Hepatocyte (in vitro differentiated cells): ENCODE measurements around the gene PRKAR2A. TPM values are rescaled to one million over a fixed set of nuclear protein-coding genes. Genes with fewer than 3 reads are reported as not detected.

ENCODE experiments used
- DNase-seq: peaks from one replicate; pipeline ENCODE4 v3.0.0-alpha.2; 2016; ENCODE audit warnings: low spot score
- H2AFZ ChIP-seq: fragments of 200-600 bp; sonication (generic); 2 replicates; pipeline ENCODE4 v1.6.0; 2016; ENCODE audit warnings: antibody characterized with exemption, mild to moderate bottlenecking
- H3K27ac ChIP-seq: fragments of 200-600 bp; sonication (generic); 2 replicates; pipeline ENCODE4 v1.5.1; 2016; ENCODE audit warnings: mild to moderate bottlenecking
- H3K27me3 ChIP-seq: fragments of 200-600 bp; sonication (generic); 2 replicates; pipeline ENCODE4 v1.6.1; 2016
- H3K36me3 ChIP-seq: fragments of 200-600 bp; sonication (generic); replicated peaks from 2 replicates; pipeline ENCODE4 v1.5.1; 2016; ENCODE audit warnings: low read depth; ENCODE audit not compliant: insufficient read depth
- H3K4me1 ChIP-seq: fragments of 200-600 bp; sonication (generic); 2 replicates; pipeline ENCODE4 v1.5.1; 2016; ENCODE audit warnings: mild to moderate bottlenecking, moderate library complexity; ENCODE audit not compliant: insufficient read depth
- H3K4me2 ChIP-seq: fragments of 200-600 bp; sonication (generic); 2 replicates; pipeline ENCODE4 v1.6.0; 2016
- H3K4me3 ChIP-seq: fragments of 200-600 bp; sonication (generic); 2 replicates; pipeline ENCODE4 v1.5.1; 2016; ENCODE audit warnings: mild to moderate bottlenecking
- H3K79me2 ChIP-seq: fragments of 200-600 bp; sonication (generic); 2 replicates; pipeline ENCODE4 v1.6.0; 2017; ENCODE audit warnings: mild to moderate bottlenecking
- H3K9me2 ChIP-seq: fragments of 200-600 bp; sonication (generic); replicated peaks from 2 replicates; pipeline ENCODE4 v1.6.0; 2017; ENCODE audit warnings: mild to moderate bottlenecking; ENCODE audit not compliant: insufficient read depth
- H3K9me3 ChIP-seq: fragments of 200-600 bp; sonication (generic); 2 replicates; pipeline ENCODE4 v1.5.1; 2016; ENCODE audit warnings: low read depth, mild to moderate bottlenecking
- H4K20me1 ChIP-seq: fragments of 200-600 bp; sonication (generic); 2 replicates; pipeline ENCODE4 v1.6.0; 2016; ENCODE audit warnings: mild to moderate bottlenecking; ENCODE audit not compliant: insufficient read depth, poor library complexity, severe bottlenecking
- EZH2 ChIP-seq: fragments of 200-600 bp; sonication (generic); IDR thresholded peaks from 2 replicates; pipeline ENCODE4 v1.6.1; 2016; ENCODE audit warnings: antibody characterized with exemption, mild to moderate bottlenecking, borderline replicate concordance
- EZH2phosphoT487 ChIP-seq: fragments of 200-600 bp; sonication (generic); IDR thresholded peaks from one replicate; pipeline ENCODE4 v1.6.1; 2018; ENCODE audit warnings: antibody characterized with exemption, mild to moderate bottlenecking, low read depth, moderate library complexity; ENCODE audit not compliant: unreplicated experiment, severe bottlenecking
- WGBS: methylation state at CpG from one replicate; pipeline ENCODE4 v1.1.6; 2016; ENCODE audit warnings: low lambda C conversion rate; ENCODE audit errors: missing lambda C conversion rate; 5-methylcytosine and 5-hydroxymethylcytosine counted together
- polyA plus RNA-seq: library from polyadenylated mRNA; unstranded; fragments of >200 nt; fragmentation: Nextera tagmentation; extraction: Ambion mirVana; gene quantifications from 2 replicates; pipeline ENCODE4 v1.2.1, GENCODE V29; 2016
- total RNA-seq: library from RNA; depleted of rRNA; stranded (reverse); fragments of >200 nt; gene quantifications from 2 replicates; pipeline ENCODE4 v1.2.3, GENCODE V29; 2014
- TF ChIP-seq, protein P1 (sequence below): fragments of 200-600 bp; sonication (generic); IDR thresholded peaks from 2 replicates; pipeline ENCODE4 v1.5.1; 2016; ENCODE audit warnings: antibody characterized with exemption, mild to moderate bottlenecking; ENCODE audit not compliant: poor library complexity

PRKAR2A gene
- total and polyA plus RNA-seq, 2 experiments from 2014 or later: 9.0 to 33.9 TPM

DNA sequence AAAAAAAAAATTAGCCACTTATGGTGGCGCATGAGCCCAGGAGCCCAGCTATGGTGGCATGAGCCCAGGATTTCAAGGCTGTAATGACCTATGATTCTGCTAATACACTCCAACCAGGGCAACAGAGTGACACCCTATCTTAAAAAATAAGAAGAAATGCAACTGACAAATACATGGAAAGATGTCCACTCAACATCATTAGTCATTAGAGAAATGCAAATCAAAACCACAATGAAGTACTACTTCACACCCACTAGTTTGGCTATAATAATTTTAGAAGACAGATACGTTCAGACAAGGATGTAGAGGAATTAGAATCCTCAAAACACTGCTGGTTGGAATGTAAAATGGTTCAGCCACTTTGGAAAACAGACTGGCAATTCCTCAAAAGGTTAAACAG is 10.5 kb downstream of the PRKAR2A start:
- 96% methylated on average over 2 of the region's 2 CpGs for WGBS

DNA sequence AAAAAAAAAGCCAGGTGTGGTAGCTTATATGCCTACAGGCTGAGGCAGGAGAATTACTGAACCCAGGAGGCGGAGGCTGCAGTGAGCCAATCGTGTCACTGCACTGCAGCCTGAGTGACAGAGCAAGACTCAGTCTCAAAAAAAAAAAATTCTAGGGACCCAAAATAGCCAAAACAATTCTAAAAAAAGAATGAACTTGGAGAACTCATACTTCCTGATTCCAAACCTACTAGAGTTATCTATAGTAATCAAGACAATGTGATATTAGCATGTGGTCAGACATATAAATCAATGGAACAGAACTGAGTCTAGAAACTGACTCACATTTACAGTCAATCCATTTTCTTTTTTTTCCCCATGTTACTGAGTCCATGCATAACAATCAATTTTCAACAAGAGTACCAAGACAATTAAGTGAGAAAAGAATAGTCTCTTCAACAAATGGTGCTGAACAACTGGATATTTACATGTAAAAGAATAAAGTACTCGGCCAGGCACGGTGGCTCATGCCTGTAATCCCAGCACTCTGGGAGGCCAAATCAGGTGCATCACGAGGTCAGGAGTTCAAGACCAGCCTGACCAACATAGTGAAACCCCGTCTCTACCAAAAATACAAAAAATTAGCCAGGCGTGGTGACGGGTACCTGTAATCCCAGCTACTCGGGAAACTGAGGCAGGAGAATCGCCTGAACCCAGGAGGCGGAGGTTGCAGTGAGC is 11.9 kb downstream of the PRKAR2A start:
- Histone ChIP-seq H3K27ac (no peak overlapping the region), H4K20me1 (peaks cover 6% of the 10 kb centered on the region), H3K36me3 (no peaks in the 10 kb centered on the region), H3K9me2 (no peaks in the 10 kb centered on the region), H3K4me2 (no peak overlapping the region), H3K4me1 (no peaks in the 10 kb centered on the region), H3K4me3 (no peak overlapping the region), H3K79me2 (peaks cover 57% of the 10 kb centered on the region), H3K27me3 (no peaks in the 10 kb centered on the region), H3K9me3 (no peaks in the 10 kb centered on the region), H2AFZ (no peak overlapping the region)
- no peak for DNase-seq
- 94% methylated on average over 11 of the region's 11 CpGs for WGBS
- TF ChIP-seq, protein P1, sequence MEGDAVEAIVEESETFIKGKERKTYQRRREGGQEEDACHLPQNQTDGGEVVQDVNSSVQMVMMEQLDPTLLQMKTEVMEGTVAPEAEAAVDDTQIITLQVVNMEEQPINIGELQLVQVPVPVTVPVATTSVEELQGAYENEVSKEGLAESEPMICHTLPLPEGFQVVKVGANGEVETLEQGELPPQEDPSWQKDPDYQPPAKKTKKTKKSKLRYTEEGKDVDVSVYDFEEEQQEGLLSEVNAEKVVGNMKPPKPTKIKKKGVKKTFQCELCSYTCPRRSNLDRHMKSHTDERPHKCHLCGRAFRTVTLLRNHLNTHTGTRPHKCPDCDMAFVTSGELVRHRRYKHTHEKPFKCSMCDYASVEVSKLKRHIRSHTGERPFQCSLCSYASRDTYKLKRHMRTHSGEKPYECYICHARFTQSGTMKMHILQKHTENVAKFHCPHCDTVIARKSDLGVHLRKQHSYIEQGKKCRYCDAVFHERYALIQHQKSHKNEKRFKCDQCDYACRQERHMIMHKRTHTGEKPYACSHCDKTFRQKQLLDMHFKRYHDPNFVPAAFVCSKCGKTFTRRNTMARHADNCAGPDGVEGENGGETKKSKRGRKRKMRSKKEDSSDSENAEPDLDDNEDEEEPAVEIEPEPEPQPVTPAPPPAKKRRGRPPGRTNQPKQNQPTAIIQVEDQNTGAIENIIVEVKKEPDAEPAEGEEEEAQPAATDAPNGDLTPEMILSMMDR: no peak
- TF ChIP-seq EZH2: no peak

More for the DNA sequence above, 10.5 kb downstream of the PRKAR2A start:
- peaks cover 3% of the 10 kb centered on the region for H4K20me1 ChIP-seq
- H3K4me2 ChIP-seq: no peak overlapping the region
- H3K27me3 ChIP-seq: no peaks in the 10 kb centered on the region
- H3K9me2 ChIP-seq: no peaks in the 10 kb centered on the region
- no peak for DNase-seq
- H3K36me3 ChIP-seq: no peaks in the 10 kb centered on the region
- H3K79me2 ChIP-seq: peaks cover 53% of the 10 kb centered on the region
- H3K4me1 ChIP-seq: no peaks in the 10 kb centered on the region
- TF ChIP-seq EZH2 (no peak), EZH2phosphoT487 (no peak)
- TF ChIP-seq, protein P1: no peak
- no peaks in the 10 kb centered on the region for H3K9me3 ChIP-seq
- H3K4me3 ChIP-seq: no peak overlapping the region
- H3K27ac ChIP-seq: no peak overlapping the region
- no peak overlapping the region for H2AFZ ChIP-seq

DNA sequence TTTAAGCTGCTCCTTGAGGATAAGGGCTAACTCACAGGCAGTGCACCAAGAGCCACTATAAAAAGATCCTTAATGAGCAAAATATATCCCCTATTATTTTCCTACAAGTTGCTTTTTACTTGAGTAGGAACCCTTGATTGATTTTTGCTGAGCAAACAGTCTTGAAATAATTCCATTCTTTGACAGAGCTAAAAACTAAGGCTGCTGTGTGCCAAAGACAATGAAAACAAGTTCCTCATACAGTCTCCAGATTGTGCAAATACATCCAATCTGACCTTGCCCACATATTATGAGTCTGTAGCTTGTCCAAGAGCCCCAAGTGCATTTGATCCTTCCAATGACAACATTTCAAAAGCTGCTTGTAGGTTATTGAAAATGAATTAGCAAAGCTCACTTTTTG is 15.0 kb downstream of the PRKAR2A start:
- H3K4me1 ChIP-seq: no peaks in the 10 kb centered on the region
- H3K4me3 ChIP-seq: no peak overlapping the region
- no peaks in the 10 kb centered on the region for H3K36me3 ChIP-seq
- no peaks in the 10 kb centered on the region for H3K9me2 ChIP-seq
- no peak overlapping the region for H3K4me2 ChIP-seq
- DNase-seq: no peak
- H3K79me2 ChIP-seq: peaks cover 66% of the 10 kb centered on the region
- TF ChIP-seq EZH2 (no peak), EZH2phosphoT487 (no peak)
- TF ChIP-seq, protein P1: no peak
- H3K27me3 ChIP-seq: no peaks in the 10 kb centered on the region
- peaks cover 6% of the 10 kb centered on the region for H4K20me1 ChIP-seq
- H3K27ac ChIP-seq: no peak overlapping the region
- H2AFZ ChIP-seq: no peak overlapping the region
- no peaks in the 10 kb centered on the region for H3K9me3 ChIP-seq
